ENCODE results near the gene SELENBP1. TPM values are rescaled to one million over a fixed set of nuclear protein-coding genes. Genes with fewer than 3 reads are reported as not detected.
A peak's percentile ranks its signal among the peaks of the same experiment; 100 is the strongest.
"Not testable (repeated sequence)": the region's sequence is repeated elsewhere in the genome, so short reads cannot be mapped to it uniquely, and the experiment has no call there.

The SELENBP1 gene
- total and polyA plus RNA-seq, 9 donors: 29.6 to 117 (median 65.7) TPM

DNA sequence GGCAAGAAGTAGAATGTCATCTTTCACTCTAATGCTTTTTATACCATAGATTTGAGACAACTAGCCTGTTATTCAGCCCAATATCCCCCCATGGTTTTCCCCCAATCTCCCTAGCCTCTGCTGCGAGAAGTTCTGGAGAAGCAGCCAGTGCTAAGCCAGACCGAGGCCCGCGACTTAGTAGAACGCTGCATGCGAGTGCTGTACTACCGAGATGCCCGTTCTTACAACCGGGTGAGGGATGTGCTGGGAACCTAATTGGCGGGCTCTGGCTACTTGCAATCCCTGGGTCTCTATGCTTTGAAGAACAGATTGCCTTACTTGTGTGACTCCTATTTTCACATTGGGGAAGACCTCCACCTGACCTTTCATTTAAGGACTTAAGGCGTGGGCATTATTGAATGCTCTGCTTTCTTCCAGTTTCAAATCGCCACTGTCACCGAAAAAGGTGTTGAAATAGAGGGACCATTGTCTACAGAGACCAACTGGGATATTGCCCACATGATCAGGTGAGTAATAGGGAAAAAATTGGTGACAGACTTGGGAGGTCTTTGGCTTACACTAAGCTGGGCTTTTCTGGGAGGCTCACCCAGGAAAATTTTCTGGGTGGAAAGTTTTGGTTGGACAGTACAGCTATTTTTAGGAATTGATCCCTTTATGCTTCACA lies 28.8 kb upstream of the SELENBP1 start:
- Histone ChIP-seq H3K27me3 (no peaks in the 10 kb centered on the region), H3K27ac (no peak overlapping the region), H3K4me3 (no peak overlapping the region), H3K36me3 (no peaks in the 10 kb centered on the region), H3K9me3 (no peaks in the 10 kb centered on the region), H3K4me1 (ENCODE audit: insufficient read depth) (peaks cover 4% of the 10 kb centered on the region)
- no peak for DNase-seq
- no peak for TF ChIP-seq EP300 (IDR thresholded peaks at IDR 0.05)
- TF ChIP-seq, protein P1, sequence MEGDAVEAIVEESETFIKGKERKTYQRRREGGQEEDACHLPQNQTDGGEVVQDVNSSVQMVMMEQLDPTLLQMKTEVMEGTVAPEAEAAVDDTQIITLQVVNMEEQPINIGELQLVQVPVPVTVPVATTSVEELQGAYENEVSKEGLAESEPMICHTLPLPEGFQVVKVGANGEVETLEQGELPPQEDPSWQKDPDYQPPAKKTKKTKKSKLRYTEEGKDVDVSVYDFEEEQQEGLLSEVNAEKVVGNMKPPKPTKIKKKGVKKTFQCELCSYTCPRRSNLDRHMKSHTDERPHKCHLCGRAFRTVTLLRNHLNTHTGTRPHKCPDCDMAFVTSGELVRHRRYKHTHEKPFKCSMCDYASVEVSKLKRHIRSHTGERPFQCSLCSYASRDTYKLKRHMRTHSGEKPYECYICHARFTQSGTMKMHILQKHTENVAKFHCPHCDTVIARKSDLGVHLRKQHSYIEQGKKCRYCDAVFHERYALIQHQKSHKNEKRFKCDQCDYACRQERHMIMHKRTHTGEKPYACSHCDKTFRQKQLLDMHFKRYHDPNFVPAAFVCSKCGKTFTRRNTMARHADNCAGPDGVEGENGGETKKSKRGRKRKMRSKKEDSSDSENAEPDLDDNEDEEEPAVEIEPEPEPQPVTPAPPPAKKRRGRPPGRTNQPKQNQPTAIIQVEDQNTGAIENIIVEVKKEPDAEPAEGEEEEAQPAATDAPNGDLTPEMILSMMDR (IDR thresholded peaks at IDR 0.05): no peak
- TF ChIP-seq POLR2A (IDR thresholded peaks at IDR 0.05): no peak
- intact Hi-C loops (cut with DNase I): loop anchor here in 1 of 4 donors (5.0 kb wide), 1 partner anchor 54 kb away; the partner anchor contains the start of gene RFX5
- 85 to 89% (median 87%) methylated on average over 13 of the region's 13 CpGs for WGBS, 3 donors

DNA sequence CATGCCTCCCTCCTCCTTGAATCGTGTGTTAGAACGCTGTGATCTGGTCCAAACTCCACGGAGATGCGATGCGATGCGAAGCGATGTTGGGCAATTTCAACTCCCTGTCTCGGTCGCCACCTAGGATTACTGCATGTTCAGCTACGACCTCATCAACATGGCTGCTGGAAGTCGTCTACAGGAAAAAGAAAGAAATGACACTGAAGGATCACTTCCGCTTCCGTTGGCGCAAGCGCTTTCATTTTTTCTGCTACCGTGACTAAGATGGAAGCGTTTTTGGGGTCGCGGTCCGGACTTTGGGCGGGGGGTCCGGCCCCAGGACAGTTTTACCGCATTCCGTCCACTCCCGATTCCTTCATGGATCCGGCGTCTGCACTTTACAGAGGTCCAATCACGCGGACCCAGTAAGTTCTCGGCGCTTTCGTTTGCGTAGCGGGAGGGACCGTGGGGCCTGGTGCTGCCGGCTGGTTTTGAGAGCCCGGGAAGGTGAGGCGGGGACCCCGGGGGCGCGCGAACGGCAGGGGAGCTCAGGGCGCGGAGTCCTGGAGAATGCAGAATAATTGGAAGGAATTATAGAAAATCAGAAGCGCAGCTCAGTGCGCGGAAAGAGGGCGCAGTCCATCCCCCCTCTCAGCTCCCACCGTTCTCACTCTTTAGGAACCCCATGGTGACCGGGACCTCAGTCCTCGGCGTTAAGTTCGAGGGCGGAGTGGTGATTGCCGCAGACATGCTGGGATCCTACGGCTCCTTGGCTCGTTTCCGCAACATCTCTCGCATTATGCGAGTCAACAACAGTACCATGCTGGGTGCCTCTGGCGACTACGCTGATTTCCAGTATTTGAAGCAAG lies 27.0 kb upstream of the SELENBP1 start, which contains the start of gene PSMB4:
Gene PSMB4, plus strand, starts transcription at position 250 of the 848 bp plus-strand sequence. Its CDS starts 15 bp downstream, at position 265.
- H3K27ac ChIP-seq: peak within 1 kb of the TSS; percentile 58 to 81
- intact Hi-C loops (cut with DNase I): loop anchor here in 3 of 4 donors (2.0 to 10.0 kb wide), 4 partner anchors 52 to 105 kb away; partner anchors contain the start of gene RFX5 (in 1 of the 3)
- peaks cover 4% of the 10 kb centered on the region for H3K4me1 ChIP-seq (ENCODE audit: insufficient read depth)
- no peaks in the 10 kb centered on the region for H3K36me3 ChIP-seq
- H3K27me3 ChIP-seq: no peaks in the 10 kb centered on the region
- peak; percentile 81 to 89 (median 82) for DNase-seq
- 0 to 1% (median 1%) methylated on average over 63 of the region's 63 CpGs for WGBS, 3 donors
- peak within 1 kb of the TSS; percentile 88 for H3K4me3 ChIP-seq
- TF ChIP-seq POLR2A (IDR thresholded peaks at IDR 0.05) (peak; percentile 66), EP300 (IDR thresholded peaks at IDR 0.05) (no peak)
- TF ChIP-seq, protein P1 (IDR thresholded peaks at IDR 0.05): peak in 2 of 3 donors; percentile 40 to 56
- no peaks in the 10 kb centered on the region for H3K9me3 ChIP-seq

DNA sequence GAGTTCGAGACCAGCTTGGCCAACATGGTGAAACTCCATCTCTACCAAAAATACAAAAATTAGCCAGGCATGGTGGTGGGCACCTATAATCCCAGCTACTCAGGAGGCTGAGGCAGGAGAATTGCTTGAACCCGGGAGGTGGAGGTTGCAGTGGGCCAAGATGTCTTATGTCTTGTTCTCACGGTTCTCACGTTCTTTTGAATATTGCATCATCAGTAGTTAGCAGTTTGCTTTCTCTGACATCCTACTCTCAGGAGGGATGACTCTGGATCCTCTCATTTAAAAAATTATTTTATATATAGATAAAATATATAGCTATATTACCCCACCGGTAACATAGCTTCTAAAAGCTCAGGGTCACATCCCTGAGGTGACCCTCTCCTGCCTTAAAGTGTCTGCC lies 23.8 kb upstream of the SELENBP1 start:
- H3K9me3 ChIP-seq: not testable (repeated sequence)
- intact Hi-C loops (cut with DNase I): loop anchor here in 2 of 4 donors (5.0 to 10.0 kb wide), 2 partner anchors 94 to 101 kb away; no protein-coding TSS in a partner anchor

DNA sequence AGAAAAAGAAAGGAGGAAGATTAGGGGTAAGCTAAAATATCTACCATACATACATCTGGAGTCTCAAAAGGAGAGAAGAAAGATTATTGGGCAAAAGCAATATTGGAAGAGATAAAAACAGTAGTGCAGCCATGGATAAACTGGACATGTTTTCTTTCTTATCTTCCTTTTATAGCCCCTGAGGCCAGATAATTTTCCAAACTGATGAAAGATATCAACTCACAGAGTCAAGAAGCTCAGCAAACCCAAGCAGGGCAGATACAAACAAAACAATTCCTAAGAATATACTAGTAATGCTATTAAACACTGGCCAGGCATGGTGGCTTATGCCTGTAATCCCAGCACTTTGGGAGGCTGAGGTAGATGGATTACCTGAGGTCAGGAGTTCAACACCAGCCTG lies 21.1 kb upstream of the SELENBP1 start:
- Histone ChIP-seq H3K27me3 (no peaks in the 10 kb centered on the region), H3K36me3 (no peaks in the 10 kb centered on the region), H3K4me3 (no peak overlapping the region), H3K27ac (no peak overlapping the region), H3K9me3 (no peaks in the 10 kb centered on the region), H3K4me1 (ENCODE audit: insufficient read depth) (no peaks in the 10 kb centered on the region)
- TF ChIP-seq POLR2A (IDR thresholded peaks at IDR 0.05) (no peak), EP300 (IDR thresholded peaks at IDR 0.05) (no peak)
- TF ChIP-seq, protein P1 (IDR thresholded peaks at IDR 0.05): no peak
- intact Hi-C loops (cut with DNase I): loop anchor here in 1 of 4 donors (10.0 kb wide), 1 partner anchor 99 kb away; no protein-coding TSS in a partner anchor
- DNase-seq: no peak

More for the DNA sequence above, 23.8 kb upstream of the SELENBP1 start:
- not testable (repeated sequence) for DNase-seq; H3K27ac ChIP-seq; H3K27me3 ChIP-seq; H3K4me1 ChIP-seq (ENCODE audit: insufficient read depth); H3K4me3 ChIP-seq; H3K36me3 ChIP-seq
- WGBS, 3 donors: 67 to 70% (median 69%) methylated on average over 5 of the region's 5 CpGs

All from ovary (tissue), 9 donors.